Aorta (tissue), 5 donors: ENCODE data around the gene NEGR1. TPM values are rescaled to one million over a fixed set of nuclear protein-coding genes. Genes with fewer than 3 reads are reported as not detected.

Experiments used
- ATAC-seq: fragments of 200-7000 bp; cut with Tn5 transposase; one replicate; pipeline ENCODE4 v1.9.1; 2022; ENCODE audit warnings: moderate library complexity; ENCODE audit not compliant: low FRiP score
- DNase-seq, 2 donors: peaks; one replicate each; pipeline ENCODE4 v3.0.0-alpha.2; 2020
- H3K27ac ChIP-seq, 2 donors: one replicate each; pipeline ENCODE4 v1.5.1; 2013; ENCODE audit warnings: low read length in 2 of 2, mild to moderate bottlenecking in 2 of 2, moderate library complexity in 2 of 2, control low read depth in 1 of 2, inconsistent platforms in 1 of 2, low read depth in 1 of 2
- H3K27me3 ChIP-seq, 2 donors: one replicate each; pipeline ENCODE4 v1.6.1; 2013; ENCODE audit warnings: control low read depth in 1 of 2, low read length in 1 of 2, mild to moderate bottlenecking in 1 of 2, moderate library complexity in 1 of 2; ENCODE audit not compliant: insufficient read depth in 2 of 2, control insufficient read depth in 1 of 2
- H3K36me3 ChIP-seq, 2 donors: one replicate each; pipeline ENCODE4 v1.6.1; 2013; ENCODE audit warnings: control low read depth in 1 of 2, low read length in 1 of 2, mild to moderate bottlenecking in 1 of 2; ENCODE audit not compliant: insufficient read depth in 2 of 2, control insufficient read depth in 1 of 2
- H3K4me1 ChIP-seq, 2 donors: one replicate each; pipeline ENCODE4 v1.6.1; 2013; ENCODE audit warnings: low read length in 2 of 2, control low read depth in 1 of 2, mild to moderate bottlenecking in 1 of 2, moderate library complexity in 1 of 2; ENCODE audit not compliant: insufficient read depth in 2 of 2, control insufficient read depth in 1 of 2
- H3K4me3 ChIP-seq, 2 donors: one replicate each; pipeline ENCODE4 v1.5.1; 2013; ENCODE audit warnings: low read length in 2 of 2, control low read depth in 1 of 2, mild to moderate bottlenecking in 1 of 2
- H3K9me3 ChIP-seq: one replicate; pipeline ENCODE4 v1.6.1; 2013; ENCODE audit warnings: mild to moderate bottlenecking, low read length; ENCODE audit not compliant: control insufficient read depth
- WGBS, 2 donors: extraction: QIAGEN DNeasy Blood & Tissue Kit; methylation state at CpG; one replicate each; pipeline ENCODE4 v1.1.7; 2013; 5-methylcytosine and 5-hydroxymethylcytosine counted together
- intact Hi-C, 2 donors: fragments of 100-400 bp; cut with DNase I; formaldehyde crosslinking; loops; one replicate each; pipeline versions ENCODE4 v1.14.2 to v1.15.0; 2022
- polyA plus RNA-seq, 2 donors: library from polyadenylated mRNA; stranded (reverse); fragments of 200-250 nt; gene quantifications; one replicate each; pipeline ENCODE4 v1.2.3, GENCODE V29; 2013
- total RNA-seq, 2 donors: library from RNA; stranded (reverse); fragmentation: NEBNext Ultra II Directional; extraction: Animal tissue kit (Norgen Biotek cat#: 25700); gene quantifications; one replicate each; pipeline ENCODE4 v1.2.1, GENCODE V29; 2021
- donor health status: healthy with polysubstance abuse.
- donor health status: Bipolar disorder and iron deficiency.
- donor health status: DM: no; HTN: no; CAD: no.
- donor health status: DM: no; HTN: no; CAD: no.
- donor health status: DM: yes; HTN: yes; CAD: no.

Gene NEGR1
- total and polyA plus RNA-seq, 4 donors: 3.5 to 50.3 (median 18.4) TPM

GRCh38 chr1:71533950-71534349, 748.4 kb downstream of the NEGR1 start:
- Histone ChIP-seq H3K9me3 (no peaks in the 10 kb centered on the region), H3K27ac (no peak overlapping the region), H3K4me1 (no peaks in the 10 kb centered on the region), H3K36me3 (no peaks in the 10 kb centered on the region), H3K27me3 (no peaks in the 10 kb centered on the region), H3K4me3 (no peak overlapping the region)
- ATAC-seq (no peak), DNase-seq (no peak)
- intact Hi-C loops: no loop called here
- WGBS, 2 donors: 83 to 88% methylated on average over 2 of the region's 2 CpGs

- no peak overlapping the region for H3K4me3 ChIP-seq
- H3K36me3 ChIP-seq: no peaks in the 10 kb centered on the region
- intact Hi-C loops: no loop called here
- no peak for ATAC-seq
- DNase-seq: no peak
- H3K27ac ChIP-seq: no peak overlapping the region
- no peaks in the 10 kb centered on the region for H3K27me3 ChIP-seq
- no peaks in the 10 kb centered on the region for H3K9me3 ChIP-seq
- 95 to 97% methylated on average over 4 of the region's 4 CpGs for WGBS, 2 donors
- H3K4me1 ChIP-seq: no peaks in the 10 kb centered on the region
These were observed 750.0 kb downstream of the NEGR1 start for GRCh38 chr1:71532343-71532742.

- no peak for ATAC-seq
- intact Hi-C loops: no loop called here
- H3K4me1 ChIP-seq: no peaks in the 10 kb centered on the region
These were observed 755.5 kb downstream of the NEGR1 start for GRCh38 chr1:71526824-71527223.

GRCh38 chr1:71522721-71523120, 759.6 kb downstream of the NEGR1 start:
- H3K27me3 ChIP-seq: no peaks in the 10 kb centered on the region
- no peaks in the 10 kb centered on the region for H3K36me3 ChIP-seq
- no peak for ATAC-seq
- DNase-seq: no peak
- intact Hi-C loops: no loop called here
- no peak overlapping the region for H3K4me3 ChIP-seq
- 72 to 77% methylated on average over 3 of the region's 3 CpGs for WGBS, 2 donors
- H3K27ac ChIP-seq: no peak overlapping the region
- H3K4me1 ChIP-seq: no peaks in the 10 kb centered on the region
- H3K9me3 ChIP-seq: no peaks in the 10 kb centered on the region

More at GRCh38 chr1:71526824-71527223, 755.5 kb downstream of the NEGR1 start:
- H3K27ac ChIP-seq: no peak overlapping the region
- no peak overlapping the region for H3K4me3 ChIP-seq
- no peaks in the 10 kb centered on the region for H3K9me3 ChIP-seq
- H3K27me3 ChIP-seq: no peaks in the 10 kb centered on the region
- no peak for DNase-seq
- no peaks in the 10 kb centered on the region for H3K36me3 ChIP-seq

- intact Hi-C loops: no loop called here
- no peak for ATAC-seq
- 97% methylated on average over 1 of the region's 1 CpG for WGBS, 2 donors
- Histone ChIP-seq H3K36me3 (no peaks in the 10 kb centered on the region), H3K4me1 (no peaks in the 10 kb centered on the region), H3K27me3 (no peaks in the 10 kb centered on the region), H3K9me3 (no peaks in the 10 kb centered on the region), H3K4me3 (no peak overlapping the region), H3K27ac (no peak overlapping the region)
- peak in 1 of 2 donors; percentile 42 for DNase-seq
These were observed 760.6 kb downstream of the NEGR1 start for GRCh38 chr1:71521655-71522264.

GRCh38 chr1:71511505-71511904, 770.8 kb downstream of the NEGR1 start:
- no peaks in the 10 kb centered on the region for H3K4me1 ChIP-seq
- no peaks in the 10 kb centered on the region for H3K9me3 ChIP-seq
- H3K27ac ChIP-seq: no peak overlapping the region
- no peaks in the 10 kb centered on the region for H3K27me3 ChIP-seq
- no peaks in the 10 kb centered on the region for H3K36me3 ChIP-seq
- no peak for DNase-seq
- H3K4me3 ChIP-seq: no peak overlapping the region
- no peak for ATAC-seq
- intact Hi-C loops: no loop called here

GRCh38 chr1:71510725-71511124, 771.6 kb downstream of the NEGR1 start:
- Histone ChIP-seq H3K27me3 (no peaks in the 10 kb centered on the region), H3K4me3 (no peak overlapping the region), H3K9me3 (no peaks in the 10 kb centered on the region), H3K27ac (no peak overlapping the region), H3K36me3 (no peaks in the 10 kb centered on the region), H3K4me1 (no peaks in the 10 kb centered on the region)
- DNase-seq (no peak), ATAC-seq (no peak)
- intact Hi-C loops: no loop called here
- 93 to 97% methylated on average over 1 of the region's 1 CpG for WGBS, 2 donors

- Histone ChIP-seq H3K27me3 (no peaks in the 10 kb centered on the region), H3K9me3 (no peaks in the 10 kb centered on the region), H3K4me3 (no peak overlapping the region), H3K4me1 (no peaks in the 10 kb centered on the region), H3K27ac (no peak overlapping the region), H3K36me3 (no peaks in the 10 kb centered on the region)
- 87 to 89% methylated on average over 4 of the region's 4 CpGs for WGBS, 2 donors
- intact Hi-C loops: no loop called here
- ATAC-seq (no peak), DNase-seq (no peak)
These were observed 773.2 kb downstream of the NEGR1 start for GRCh38 chr1:71509051-71509595.

GRCh38 chr1:71502006-71502405, 780.3 kb downstream of the NEGR1 start:
- Histone ChIP-seq H3K27me3 (no peaks in the 10 kb centered on the region), H3K36me3 (no peaks in the 10 kb centered on the region), H3K4me3 (no peak overlapping the region), H3K9me3 (no peaks in the 10 kb centered on the region), H3K27ac (no peak overlapping the region), H3K4me1 (no peaks in the 10 kb centered on the region)
- intact Hi-C loops: no loop called here
- 50 to 65% methylated on average over 6 of the region's 6 CpGs for WGBS, 2 donors
- DNase-seq (no peak), ATAC-seq (no peak)
